ENCODE measurements around the gene TMEM92. TPM values are rescaled to one million over a fixed set of nuclear protein-coding genes. Genes with fewer than 3 reads are reported as not detected.

TMEM92 gene
- total RNA-seq, 1 experiment from 2014 or later = 6.6 TPM

- TF ChIP-seq JUND (IDR thresholded peaks at IDR 0.05) (no peak), TCF7L2 (IDR thresholded peaks at IDR 0.05; ENCODE audit: borderline replicate concordance, extremely low read depth, insufficient read depth, insufficient read length) (no peak), FOSL1 (IDR thresholded peaks at IDR 0.05; ENCODE audit: low read depth) (no peak), SRF (IDR thresholded peaks at IDR 0.05; ENCODE audit: low read depth) (no peak), REST (IDR thresholded peaks at IDR 0.05; ENCODE audit: low read depth) (no peak)
- Histone ChIP-seq H4K20me1 (ENCODE audit: insufficient read depth) (no peaks in the 10 kb centered on the region), H3K4me2 (ENCODE audit: low read length) (no peak overlapping the region), H3K79me2 (ENCODE audit: insufficient read depth, low read length) (no peaks in the 10 kb centered on the region), H3K27ac (ENCODE audit: low read depth, low read length) (no peak overlapping the region), H3K36me3 (ENCODE audit: control insufficient read depth in 1 of 2, insufficient read depth in 2 of 2, low read length in 2 of 2) (no peaks in the 10 kb centered on the region), H3K9me3 (ENCODE audit: control insufficient read depth in 1 of 2, insufficient read depth in 1 of 2, low read depth in 1 of 2, low read length in 2 of 2) (no peaks in the 10 kb centered on the region), H3K4me3 (replicated peaks in 1 of 2; ENCODE audit: low read depth in 1 of 2, low read length in 2 of 2) (no peak overlapping the region), H3K4me1 (ENCODE audit: control insufficient read depth in 1 of 2, insufficient read depth in 2 of 2, low read length in 2 of 2) (peaks cover 0 to 8% of the 10 kb centered on the region in 2 experiments; a peak in 1 of 4 replicates), H3K9ac (ENCODE audit: low read length) (no peak overlapping the region), H2AFZ (ENCODE audit: low read depth, low read length, poor library complexity, severe bottlenecking) (no peak overlapping the region), H3K9me2 (ENCODE audit: insufficient read depth) (no peaks in the 10 kb centered on the region), H3K27me3 (ENCODE audit: insufficient read depth, low read length) (no peaks in the 10 kb centered on the region)
- CTCF ChIA-PET = no interaction called here
- no TSS peak for BruUV-seq (replicated peaks)
- RAD21 ChIA-PET (ENCODE audit: low non-redundant PET in 1 of 2, low total read pairs in 2 of 2, uncharacterized antibody in 2 of 2, unreplicated experiment in 2 of 2) = no interaction called here
- POLR2A ChIA-PET = no interaction called here
- DNase-seq (ENCODE audit: low read depth, low spot score) (no peak), ATAC-seq (no peak)
- intact Hi-C loops (cut with micrococcal nuclease) = no loop called here
These were observed 15.4 kb upstream of the TMEM92 start for GRCh38 chr17:50258647-50259476.
